HEK293T (cell line): ENCODE results near the gene VRK1.

Source experiments
- ARNT ChIP-seq: fragments of 450-650 bp; IDR thresholded peaks from 2 replicates; pipeline ENCODE4 v1.6.1; 2017; ENCODE audit warnings: mild to moderate bottlenecking
- BHLHE40 ChIP-seq: fragments of 450-650 bp; IDR thresholded peaks from 2 replicates; pipeline ENCODE4 v1.6.1; 2016; ENCODE audit warnings: mild to moderate bottlenecking, moderate library complexity, borderline replicate concordance
- ELF4 ChIP-seq: fragments of 450-650 bp; IDR thresholded peaks from 2 replicates; pipeline ENCODE4 v1.6.1; 2017; ENCODE audit warnings: antibody characterized with exemption
- FOXA1 ChIP-seq: fragments of 450-650 bp; IDR thresholded peaks from 2 replicates; pipeline ENCODE4 v1.6.1; 2016; ENCODE audit warnings: mild to moderate bottlenecking
- FOXK2 ChIP-seq: fragments of 450-650 bp; IDR thresholded peaks from 2 replicates; pipeline ENCODE4 v1.6.1; 2016; ENCODE audit warnings: mild to moderate bottlenecking
- HDGF ChIP-seq: fragments of 450-650 bp; IDR thresholded peaks from 2 replicates; pipeline ENCODE4 v1.6.1; 2017; ENCODE audit warnings: antibody characterized with exemption, borderline replicate concordance
- LEF1 ChIP-seq: fragments of 450-650 bp; IDR thresholded peaks from 2 replicates; pipeline ENCODE4 v1.6.1; 2017; ENCODE audit warnings: mild to moderate bottlenecking, borderline replicate concordance
- NFRKB ChIP-seq: fragments of 450-650 bp; IDR thresholded peaks from 2 replicates; pipeline ENCODE4 v1.6.1; 2016; ENCODE audit warnings: mild to moderate bottlenecking, moderate library complexity
- SP1 ChIP-seq: fragments of 450-650 bp; IDR thresholded peaks from 2 replicates; pipeline ENCODE4 v1.6.1; 2017
- TF ChIP-seq, protein P1 (sequence below): fragments of 450-650 bp; IDR thresholded peaks from 2 replicates; pipeline ENCODE4 v1.6.1; 2016

DNA sequence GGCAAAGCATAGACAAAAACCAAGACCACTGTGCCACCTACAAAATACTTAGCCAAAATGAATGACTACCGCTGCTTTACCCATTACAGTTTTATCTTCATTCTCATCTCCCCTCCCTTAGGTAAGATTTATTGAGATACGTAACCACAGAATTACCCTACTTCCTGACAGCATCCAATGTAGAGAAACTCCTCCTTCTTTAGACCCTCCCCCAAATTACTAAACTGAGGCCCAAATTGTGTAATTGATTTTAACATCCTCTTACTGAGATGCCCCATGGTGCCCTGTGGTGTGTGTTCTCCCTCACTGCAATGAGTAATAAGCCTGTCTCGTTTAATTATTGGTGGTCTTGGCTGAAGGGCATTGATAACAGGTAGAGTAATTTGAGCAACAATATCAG, 19.1 kb downstream of the VRK1 start:
- no peak for TF ChIP-seq FOXK2
- no peak for TF ChIP-seq FOXA1
- no peak for TF ChIP-seq SP1
- TF ChIP-seq ARNT, result no peak
- TF ChIP-seq, protein P1, sequence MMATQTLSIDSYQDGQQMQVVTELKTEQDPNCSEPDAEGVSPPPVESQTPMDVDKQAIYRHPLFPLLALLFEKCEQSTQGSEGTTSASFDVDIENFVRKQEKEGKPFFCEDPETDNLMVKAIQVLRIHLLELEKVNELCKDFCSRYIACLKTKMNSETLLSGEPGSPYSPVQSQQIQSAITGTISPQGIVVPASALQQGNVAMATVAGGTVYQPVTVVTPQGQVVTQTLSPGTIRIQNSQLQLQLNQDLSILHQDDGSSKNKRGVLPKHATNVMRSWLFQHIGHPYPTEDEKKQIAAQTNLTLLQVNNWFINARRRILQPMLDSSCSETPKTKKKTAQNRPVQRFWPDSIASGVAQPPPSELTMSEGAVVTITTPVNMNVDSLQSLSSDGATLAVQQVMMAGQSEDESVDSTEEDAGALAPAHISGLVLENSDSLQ, result no peak
- no peak for TF ChIP-seq BHLHE40
- TF ChIP-seq LEF1, result no peak
- TF ChIP-seq ELF4, result no peak
- no peak for TF ChIP-seq NFRKB
- no peak for TF ChIP-seq HDGF
